Activated CD4-positive, alpha-beta memory T cell treated with anti-CD3 and anti-CD28 coated beads for 36 hours (primary cell): ENCODE results near the gene EXOC3L1. TPM values are rescaled to one million over a fixed set of nuclear protein-coding genes. Genes with fewer than 3 reads are reported as not detected.
A peak's percentile ranks its signal among the peaks of the same experiment; 100 is the strongest.

Experiments
- CTCF ChIA-PET: fragments of 350-600 bp; sonication (Branson Sonifier 250); formaldehyde crosslinking; loops from one replicate; lab custom pipeline; 2021; ENCODE audit warnings: antibody characterized with exemption, inconsistent platforms; lab: Charles Lee
- POLR2A ChIA-PET: fragments of 350-600 bp; sonication (Branson Sonifier 250); formaldehyde crosslinking; loops from one replicate; lab custom pipeline; 2021; ENCODE audit warnings: antibody characterized with exemption; lab: Charles Lee
- DNase-seq: peaks from one replicate; pipeline ENCODE4 v3.0.0-alpha.2; 2020
- H3K27ac Mint-ChIP-seq: one replicate; pipeline ENCODE4 v1.8.0; 2021; ENCODE audit warnings: mixed read lengths
- H3K27me3 Mint-ChIP-seq: one replicate; pipeline ENCODE4 v1.8.0; 2021; ENCODE audit warnings: mixed read lengths
- H3K36me3 Mint-ChIP-seq: one replicate; pipeline ENCODE4 v1.8.0; 2021; ENCODE audit warnings: mixed read lengths
- H3K4me1 Mint-ChIP-seq: one replicate; pipeline ENCODE4 v1.8.0; 2021; ENCODE audit warnings: low read depth, mixed read lengths
- H3K4me3 Mint-ChIP-seq: one replicate; pipeline ENCODE4 v1.8.0; 2021; ENCODE audit warnings: mild to moderate bottlenecking, mixed read lengths
- H3K9me3 Mint-ChIP-seq: one replicate; pipeline ENCODE4 v1.8.0; 2021; ENCODE audit warnings: mixed read lengths
- intact Hi-C: fragments of 100-400 bp; cut with micrococcal nuclease; formaldehyde crosslinking; loops from one replicate; pipeline ENCODE4 v1.15.1; 2023
- total RNA-seq, 2 experiments: library from RNA; stranded (reverse); gene quantifications; one replicate each; pipeline ENCODE4 v1.2.3, GENCODE V29; 2021

Gene EXOC3L1
- total RNA-seq, 2 experiments from 2014 or later = not detected

- ChIA-PET CTCF (no interaction called here), POLR2A (no interaction called here)
- Mint-ChIP-seq H3K4me3 (no peak overlapping the region), H3K4me1 (no peaks in the 10 kb centered on the region), H3K27ac (no peak overlapping the region), H3K9me3 (no peaks in the 10 kb centered on the region), H3K27me3 (no peaks in the 10 kb centered on the region), H3K36me3 (no peaks in the 10 kb centered on the region)
- no peak for DNase-seq
- intact Hi-C loops = no loop called here
Measured at GRCh38 chr16:67213197-67214019, 23.5 kb upstream of the EXOC3L1 start.

- no peak for DNase-seq
- CTCF ChIA-PET = no interaction called here
- Mint-ChIP-seq H3K27ac (no peak overlapping the region), H3K27me3 (no peaks in the 10 kb centered on the region), H3K36me3 (no peaks in the 10 kb centered on the region), H3K4me1 (no peaks in the 10 kb centered on the region), H3K9me3 (no peaks in the 10 kb centered on the region), H3K4me3 (no peak overlapping the region)
- POLR2A ChIA-PET = no interaction called here
- intact Hi-C loops = no loop called here
Measured at GRCh38 chr16:67212766-67213165, 22.8 kb upstream of the EXOC3L1 start.

- no peak overlapping the region for H3K4me3 Mint-ChIP-seq
- H3K27me3 Mint-ChIP-seq = no peaks in the 10 kb centered on the region
- H3K4me1 Mint-ChIP-seq = no peaks in the 10 kb centered on the region
- no peak overlapping the region for H3K27ac Mint-ChIP-seq
- intact Hi-C loops = no loop called here
- H3K36me3 Mint-ChIP-seq = no peaks in the 10 kb centered on the region
- ChIA-PET POLR2A (interaction anchor here (0.6 kb wide), 1 partner anchor 549 kb away, joined by 3 read pairs; no protein-coding TSS in a partner anchor), CTCF (no interaction called here)
- H3K9me3 Mint-ChIP-seq = no peaks in the 10 kb centered on the region
- DNase-seq = no peak
Measured at GRCh38 chr16:67211674-67212073, 21.7 kb upstream of the EXOC3L1 start.

GRCh38 chr16:67210069-67210937 is 20.4 kb upstream of the EXOC3L1 start:
- POLR2A ChIA-PET = interaction anchor here (1.4 kb wide), 1 partner anchor 38 kb away, joined by 3 read pairs; no protein-coding TSS in a partner anchor
- CTCF ChIA-PET = interaction anchor here (1.6 kb wide), 1 partner anchor 15 kb away, joined by 3 read pairs; no protein-coding TSS in a partner anchor
- intact Hi-C loops = no loop called here

GRCh38 chr16:67209565-67209964 is 19.6 kb upstream of the EXOC3L1 start:
- Mint-ChIP-seq H3K27ac (no peak overlapping the region), H3K4me1 (no peaks in the 10 kb centered on the region), H3K27me3 (no peaks in the 10 kb centered on the region), H3K36me3 (no peaks in the 10 kb centered on the region), H3K4me3 (no peak overlapping the region), H3K9me3 (no peaks in the 10 kb centered on the region)
- intact Hi-C loops = no loop called here
- DNase-seq = no peak
- ChIA-PET POLR2A (interaction anchor here (1.4 to 2.5 kb wide), 2 partner anchors 17 to 38 kb away, joined by 3 to 8 read pairs; partner anchors contain the start of gene TMEM208), CTCF (interaction anchor here (1.6 to 2.0 kb wide), 2 partner anchors 11 to 15 kb away, joined by 3 to 6 read pairs; no protein-coding TSS in a partner anchor)

More at GRCh38 chr16:67210069-67210937, 20.4 kb upstream of the EXOC3L1 start:
- Mint-ChIP-seq H3K4me1 (no peaks in the 10 kb centered on the region), H3K27ac (no peak overlapping the region), H3K9me3 (no peaks in the 10 kb centered on the region), H3K4me3 (no peak overlapping the region), H3K36me3 (no peaks in the 10 kb centered on the region), H3K27me3 (no peaks in the 10 kb centered on the region)
- no peak for DNase-seq

GRCh38 chr16:67208154-67208896 is 18.4 kb upstream of the EXOC3L1 start:
- Mint-ChIP-seq H3K27ac (no peak overlapping the region), H3K4me3 (no peak overlapping the region), H3K36me3 (no peaks in the 10 kb centered on the region), H3K27me3 (no peaks in the 10 kb centered on the region), H3K9me3 (no peaks in the 10 kb centered on the region), H3K4me1 (no peaks in the 10 kb centered on the region)
- intact Hi-C loops = no loop called here
- POLR2A ChIA-PET = interaction anchor here (2.5 kb wide), 1 partner anchor 18 kb away, joined by 8 read pairs; the partner anchor contains the start of gene TMEM208
- no peak for DNase-seq
- CTCF ChIA-PET = interaction anchor here (2.0 kb wide), 1 partner anchor 10 kb away, joined by 6 read pairs; no protein-coding TSS in a partner anchor

GRCh38 chr16:67207249-67208091 is 17.5 kb upstream of the EXOC3L1 start:
- POLR2A ChIA-PET = interaction anchor here (1.6 to 2.5 kb wide), 2 partner anchors 9 to 19 kb away, joined by 4 to 8 read pairs; partner anchors contain the start of gene TMEM208

GRCh38 chr16:67206838-67207248 is 16.9 kb upstream of the EXOC3L1 start:
- H3K27ac Mint-ChIP-seq = peak overlapping the region; percentile 9
- CTCF ChIA-PET = no interaction called here
- POLR2A ChIA-PET = interaction anchor here (0.8 to 1.6 kb wide), 2 partner anchors 9 to 26 kb away, joined by 3 to 4 read pairs; no protein-coding TSS in a partner anchor

More at GRCh38 chr16:67207249-67208091, 17.5 kb upstream of the EXOC3L1 start:
- no peaks in the 10 kb centered on the region for H3K36me3 Mint-ChIP-seq
- no peaks in the 10 kb centered on the region for H3K4me1 Mint-ChIP-seq
- no peak for DNase-seq
- H3K9me3 Mint-ChIP-seq = no peaks in the 10 kb centered on the region
- intact Hi-C loops = no loop called here
- no peak overlapping the region for H3K4me3 Mint-ChIP-seq
- no peaks in the 10 kb centered on the region for H3K27me3 Mint-ChIP-seq
- CTCF ChIA-PET = interaction anchor here (0.8 to 2.0 kb wide), 2 partner anchors 9 to 52 kb away, joined by 3 to 6 read pairs; no protein-coding TSS in a partner anchor
- H3K27ac Mint-ChIP-seq = no peak overlapping the region

GRCh38 chr16:67206129-67206837 is 16.3 kb upstream of the EXOC3L1 start:
- Mint-ChIP-seq H3K4me1 (no peaks in the 10 kb centered on the region), H3K27me3 (no peaks in the 10 kb centered on the region), H3K36me3 (peaks cover 3% of the 10 kb centered on the region), H3K9me3 (no peaks in the 10 kb centered on the region), H3K27ac (peak overlapping the region; percentile 9), H3K4me3 (no peak overlapping the region)
- CTCF ChIA-PET = no interaction called here
- intact Hi-C loops = no loop called here
- POLR2A ChIA-PET = interaction anchor here (0.8 to 1.6 kb wide), 2 partner anchors 8 to 27 kb away, joined by 3 to 4 read pairs; no protein-coding TSS in a partner anchor
- no peak for DNase-seq

More at GRCh38 chr16:67206838-67207248, 16.9 kb upstream of the EXOC3L1 start:
- intact Hi-C loops = no loop called here
- H3K4me3 Mint-ChIP-seq = no peak overlapping the region
- DNase-seq = no peak
- H3K36me3 Mint-ChIP-seq = no peaks in the 10 kb centered on the region
- no peaks in the 10 kb centered on the region for H3K4me1 Mint-ChIP-seq
- H3K9me3 Mint-ChIP-seq = no peaks in the 10 kb centered on the region
- H3K27me3 Mint-ChIP-seq = no peaks in the 10 kb centered on the region

- no peak overlapping the region for H3K27ac Mint-ChIP-seq
- CTCF ChIA-PET = interaction anchor here (0.6 to 1.2 kb wide), 3 partner anchors 49 to 270 kb away, joined by 3 to 4 read pairs (median 3); partner anchors contain the start of gene CIAO2B
Measured at GRCh38 chr16:67204076-67204475, 14.1 kb upstream of the EXOC3L1 start.

More at GRCh38 chr16:67204076-67204475, 14.1 kb upstream of the EXOC3L1 start:
- no peak for DNase-seq
- Mint-ChIP-seq H3K27me3 (no peaks in the 10 kb centered on the region), H3K36me3 (peaks cover 7% of the 10 kb centered on the region), H3K9me3 (no peaks in the 10 kb centered on the region), H3K4me3 (no peak overlapping the region), H3K4me1 (no peaks in the 10 kb centered on the region)
- POLR2A ChIA-PET = no interaction called here
- intact Hi-C loops = no loop called here
